H9 (cell line): ENCODE measurements around the gene FAM43B. TPM values are rescaled to one million over a fixed set of nuclear protein-coding genes. Genes with fewer than 3 reads are reported as not detected.

Experiments used
- DNase-seq: peaks from one replicate; pipeline ENCODE4 v3.0.0-alpha.2; 2017
- H2AFZ ChIP-seq: one replicate; pipeline ENCODE4 v1.6.1; 2013; ENCODE audit warnings: mild to moderate bottlenecking, low read length, control low read depth, moderate library complexity
- H2AK5ac ChIP-seq: 2 replicates; pipeline ENCODE4 v1.6.1; 2013; ENCODE audit warnings: low read length, control low read depth, mixed read lengths; ENCODE audit not compliant: insufficient read length
- H2BK120ac ChIP-seq: one replicate; pipeline ENCODE4 v1.6.1; 2013; ENCODE audit warnings: low read depth, mild to moderate bottlenecking, low read length, control low read depth, inconsistent platforms; ENCODE audit not compliant: poor library complexity, severe bottlenecking
- H2BK12ac ChIP-seq: 2 replicates; pipeline ENCODE4 v1.6.1; 2013; ENCODE audit warnings: low read length, control low read depth, mixed read lengths, low read depth; ENCODE audit not compliant: insufficient read length
- H2BK15ac ChIP-seq: 2 replicates; pipeline ENCODE4 v1.6.1; 2013; ENCODE audit warnings: low read depth, low read length, control low read depth
- H2BK20ac ChIP-seq: one replicate; pipeline ENCODE4 v1.6.1; 2013; ENCODE audit warnings: low read depth, mild to moderate bottlenecking, low read length, control low read depth, inconsistent platforms; ENCODE audit not compliant: poor library complexity, severe bottlenecking
- H2BK5ac ChIP-seq: 2 replicates; pipeline ENCODE4 v1.6.1; 2013; ENCODE audit warnings: low read length, control low read depth, mixed read lengths; ENCODE audit not compliant: insufficient read length
- H3K14ac ChIP-seq: 2 replicates; pipeline ENCODE4 v1.6.1; 2013; ENCODE audit warnings: low read length, control low read depth; ENCODE audit not compliant: insufficient read depth
- H3K18ac ChIP-seq: 2 replicates; pipeline ENCODE4 v1.6.1; 2013; ENCODE audit warnings: low read depth, mild to moderate bottlenecking, mixed read lengths, low read length, control low read depth; ENCODE audit not compliant: insufficient read length
- H3K23ac ChIP-seq: 2 replicates; pipeline ENCODE4 v1.6.1; 2013; ENCODE audit warnings: low read length, control low read depth, mixed read lengths, low read depth; ENCODE audit not compliant: insufficient read length
- H3K23me2 ChIP-seq: 2 replicates; pipeline ENCODE4 v1.6.1; 2013; ENCODE audit warnings: low read depth, mild to moderate bottlenecking, mixed read lengths, low read length, control low read depth; ENCODE audit not compliant: insufficient read length, poor library complexity, severe bottlenecking
- H3K27ac ChIP-seq: 2 replicates; pipeline ENCODE4 v1.5.1; 2013; ENCODE audit warnings: low read length, control low read depth, mixed read lengths, low read depth; ENCODE audit not compliant: insufficient read length
- H3K27me3 ChIP-seq: 2 replicates; pipeline ENCODE4 v1.6.1; 2013; ENCODE audit warnings: low read length, control low read depth, inconsistent platforms; ENCODE audit not compliant: insufficient read depth
- H3K4ac ChIP-seq: 2 replicates; pipeline ENCODE4 v1.6.1; 2013; ENCODE audit warnings: low read depth, mild to moderate bottlenecking, control low read depth, inconsistent platforms, low read length, moderate library complexity
- H3K4me1 ChIP-seq: 2 replicates; pipeline ENCODE4 v1.6.1; 2013; ENCODE audit warnings: low read length, control low read depth, inconsistent platforms; ENCODE audit not compliant: insufficient read depth
- H3K4me2 ChIP-seq: 2 replicates; pipeline ENCODE4 v1.6.1; 2013; ENCODE audit warnings: low read length, control low read depth, mixed read lengths; ENCODE audit not compliant: insufficient read length, insufficient read depth
- H3K56ac ChIP-seq: 2 replicates; pipeline ENCODE4 v1.6.1; 2013; ENCODE audit warnings: low read depth, mild to moderate bottlenecking, mixed read lengths, low read length, control low read depth; ENCODE audit not compliant: insufficient read length
- H3K79me1 ChIP-seq: 2 replicates; pipeline ENCODE4 v1.6.1; 2013; ENCODE audit warnings: low read depth, mild to moderate bottlenecking, moderate library complexity, low read length, control low read depth, inconsistent platforms; ENCODE audit not compliant: insufficient read depth, poor library complexity, severe bottlenecking
- H3K79me2 ChIP-seq: 2 replicates; pipeline ENCODE4 v1.6.1; 2013; ENCODE audit warnings: low read length, control low read depth, inconsistent platforms; ENCODE audit not compliant: insufficient read depth
- H3K9ac ChIP-seq: 2 replicates; pipeline ENCODE4 v1.6.1; 2013; ENCODE audit warnings: low read length, control low read depth, mixed read lengths; ENCODE audit not compliant: insufficient read length; ENCODE audit errors: extremely low read depth
- H3K9me3 ChIP-seq: one replicate; pipeline ENCODE4 v1.6.1; 2013; ENCODE audit warnings: low read depth, low read length, inconsistent platforms; ENCODE audit not compliant: control insufficient read depth
- H3T11ph ChIP-seq: one replicate; pipeline ENCODE4 v1.6.1; 2013; ENCODE audit warnings: mild to moderate bottlenecking, low read length, control low read depth, inconsistent platforms
- H4K20me1 ChIP-seq: one replicate; pipeline ENCODE4 v1.6.1; 2013; ENCODE audit not compliant: control insufficient read depth, insufficient read length, insufficient read depth
- H4K5ac ChIP-seq: 2 replicates; pipeline ENCODE4 v1.6.1; 2013; ENCODE audit warnings: low read depth, mild to moderate bottlenecking, mixed read lengths, low read length, control low read depth; ENCODE audit not compliant: insufficient read length
- H4K8ac ChIP-seq: replicated peaks from 2 replicates; pipeline ENCODE4 v1.6.1; 2013; ENCODE audit warnings: low read length, control low read depth, mixed read lengths, low read depth; ENCODE audit not compliant: insufficient read length
- H4K91ac ChIP-seq: 2 replicates; pipeline ENCODE4 v1.6.1; 2013; ENCODE audit warnings: low read depth, mild to moderate bottlenecking, moderate library complexity, mixed read lengths, low read length, control low read depth; ENCODE audit not compliant: insufficient read length
- H3K27ac Mint-ChIP-seq, 3 experiments: 2 replicates in 2 of 3; 3 replicates in 1 of 3; pipeline ENCODE4 v1.8.0; 2020 to 2021; ENCODE audit warnings: mixed read lengths in 3 of 3, mild to moderate bottlenecking in 1 of 3, moderate library complexity in 1 of 3
- H3K27me3 Mint-ChIP-seq: 2 replicates; pipeline ENCODE4 v1.8.0; 2021; ENCODE audit warnings: low read depth, mild to moderate bottlenecking, moderate library complexity, mixed read lengths
- H3K36me3 Mint-ChIP-seq, 3 experiments: 2 replicates in 2 of 3; 3 replicates in 1 of 3; pipeline ENCODE4 v1.8.0; 2020 to 2021; ENCODE audit warnings: low read depth in 3 of 3, mixed read lengths in 3 of 3; ENCODE audit not compliant: insufficient read depth in 1 of 3
- H3K4me1 Mint-ChIP-seq, 2 experiments: 2 replicates each; pipeline ENCODE4 v1.8.0; 2020; ENCODE audit warnings: mixed read lengths in 2 of 2
- H3K4me3 Mint-ChIP-seq, 2 experiments: 2 replicates in 1 of 2; 3 replicates in 1 of 2; pipeline ENCODE4 v1.8.0; 2020 to 2021; ENCODE audit warnings: mild to moderate bottlenecking in 2 of 2, mixed read lengths in 2 of 2, moderate library complexity in 1 of 2
- H3K9me3 Mint-ChIP-seq, 2 experiments: 2 replicates in 1 of 2; 3 replicates in 1 of 2; pipeline ENCODE4 v1.8.0; 2020; ENCODE audit warnings: mild to moderate bottlenecking in 2 of 2, mixed read lengths in 2 of 2, moderate library complexity in 1 of 2
- WGBS: extraction: QIAGEN DNeasy Blood & Tissue Kit; methylation state at CpG from one replicate; pipeline ENCODE4 v1.1.7; 2013; ENCODE audit warnings: missing lambda C conversion rate, low lambda C conversion rate, mixed read lengths; ENCODE audit not compliant: insufficient read length; ENCODE audit errors: extremely low coverage; 5-methylcytosine and 5-hydroxymethylcytosine counted together
- total RNA-seq: library from RNA; stranded (reverse); gene quantifications from 2 replicates; pipeline ENCODE4 v1.2.1, GENCODE V29; 2021
- TF ChIP-seq, protein P1 (sequence below): fragments of 200-600 bp; sonication (generic); conservative IDR thresholded peaks from 3 replicates; pipeline ENCODE4 v1.8.0; 2021; ENCODE audit warnings: antibody characterized with exemption, mild to moderate bottlenecking

FAM43B gene
- total RNA-seq, 1 experiment from 2014 or later, result 0.22 TPM

DNA sequence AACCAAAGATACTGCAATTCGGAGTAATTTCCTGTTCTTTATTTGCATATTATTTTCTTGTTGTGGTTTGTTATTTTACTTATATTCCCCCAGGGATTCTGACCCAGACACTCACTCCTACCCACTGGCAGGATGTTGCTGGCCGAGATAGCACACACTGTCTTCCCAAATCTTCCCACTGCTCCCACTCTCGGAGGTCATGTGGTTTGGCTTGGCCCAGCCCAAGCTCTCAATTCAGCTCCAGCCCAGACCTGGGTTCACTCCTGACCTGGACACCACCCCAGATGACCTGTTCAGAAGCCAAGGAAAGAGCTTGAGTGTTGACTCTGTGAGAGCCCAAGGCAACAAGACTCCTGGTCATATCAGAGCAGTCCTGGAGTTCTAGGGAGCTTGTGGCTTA is 1.2 kb upstream of the FAM43B start:
- Histone ChIP-seq H4K8ac (no peak overlapping the region), H3K18ac (no peak overlapping the region), H3K23me2 (peaks cover 17% of the 10 kb centered on the region), H3K27ac (no peak overlapping the region), H2AK5ac (no peak overlapping the region), H2BK15ac (no peak overlapping the region), H4K20me1 (no peaks in the 10 kb centered on the region), H3K14ac (no peak overlapping the region), H2BK120ac (no peak overlapping the region), H3K4ac (no peak overlapping the region), H3K27me3 (peaks cover 38% of the 10 kb centered on the region), H3K4me2 (no peak overlapping the region), H2BK20ac (no peak overlapping the region), H2BK12ac (no peak overlapping the region), H3T11ph (no peak overlapping the region), H2AFZ (no peak overlapping the region), H4K91ac (no peak overlapping the region), H3K56ac (no peak overlapping the region), H3K23ac (no peak overlapping the region), H2BK5ac (no peak overlapping the region), H3K9ac (no peak overlapping the region), H3K9me3 (no peaks in the 10 kb centered on the region), H3K4me1 (no peaks in the 10 kb centered on the region), H3K79me1 (no peaks in the 10 kb centered on the region), H3K79me2 (no peaks in the 10 kb centered on the region), H4K5ac (no peak overlapping the region)
- no CpG with 5 or more reads among the region's 3 CpGs for WGBS
- H3K4me1 Mint-ChIP-seq, result peaks cover 3 to 7% of the 10 kb centered on the region in 2 experiments
- no peak overlapping the region for H3K27ac Mint-ChIP-seq
- peaks cover 0 to 2% (median 0%) of the 10 kb centered on the region in 3 experiments; a peak in 1 of 7 replicates for H3K36me3 Mint-ChIP-seq
- TF ChIP-seq, protein P1, sequence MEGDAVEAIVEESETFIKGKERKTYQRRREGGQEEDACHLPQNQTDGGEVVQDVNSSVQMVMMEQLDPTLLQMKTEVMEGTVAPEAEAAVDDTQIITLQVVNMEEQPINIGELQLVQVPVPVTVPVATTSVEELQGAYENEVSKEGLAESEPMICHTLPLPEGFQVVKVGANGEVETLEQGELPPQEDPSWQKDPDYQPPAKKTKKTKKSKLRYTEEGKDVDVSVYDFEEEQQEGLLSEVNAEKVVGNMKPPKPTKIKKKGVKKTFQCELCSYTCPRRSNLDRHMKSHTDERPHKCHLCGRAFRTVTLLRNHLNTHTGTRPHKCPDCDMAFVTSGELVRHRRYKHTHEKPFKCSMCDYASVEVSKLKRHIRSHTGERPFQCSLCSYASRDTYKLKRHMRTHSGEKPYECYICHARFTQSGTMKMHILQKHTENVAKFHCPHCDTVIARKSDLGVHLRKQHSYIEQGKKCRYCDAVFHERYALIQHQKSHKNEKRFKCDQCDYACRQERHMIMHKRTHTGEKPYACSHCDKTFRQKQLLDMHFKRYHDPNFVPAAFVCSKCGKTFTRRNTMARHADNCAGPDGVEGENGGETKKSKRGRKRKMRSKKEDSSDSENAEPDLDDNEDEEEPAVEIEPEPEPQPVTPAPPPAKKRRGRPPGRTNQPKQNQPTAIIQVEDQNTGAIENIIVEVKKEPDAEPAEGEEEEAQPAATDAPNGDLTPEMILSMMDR, result no peak
- H3K4me3 Mint-ChIP-seq, result no peak overlapping the region
- no peak for DNase-seq
- peaks cover 67% of the 10 kb centered on the region for H3K27me3 Mint-ChIP-seq
- H3K9me3 Mint-ChIP-seq, result no peaks in the 10 kb centered on the region; a peak in 1 of 5 replicates
